Activated effector memory CD4-positive, alpha-beta T cell treated with Interleukin-2 at 50 U/mL for 16 hours (primary cell): Measurements from ENCODE around the gene KREMEN2.

Experiments
- DNase-seq: peaks from one replicate; pipeline ENCODE4 v3.0.0-alpha.2; 2020

Gene KREMEN2

DNA sequence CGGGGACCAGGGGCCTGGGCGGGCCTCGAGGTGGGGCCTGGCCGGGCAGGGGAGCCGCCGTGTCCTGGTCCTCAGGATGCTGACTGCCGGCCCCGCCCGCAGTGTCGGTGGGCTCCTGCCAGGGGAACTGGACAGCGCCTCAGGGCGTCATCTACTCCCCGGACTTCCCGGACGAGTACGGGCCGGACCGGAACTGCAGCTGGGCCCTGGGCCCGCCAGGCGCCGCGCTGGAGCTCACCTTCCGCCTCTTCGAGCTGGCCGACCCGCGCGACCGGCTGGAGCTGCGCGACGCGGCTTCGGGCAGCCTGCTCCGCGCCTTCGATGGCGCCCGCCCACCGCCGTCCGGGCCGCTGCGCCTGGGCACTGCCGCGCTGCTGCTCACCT is 2.7 kb downstream of the KREMEN2 start:
- DNase-seq: no peak

DNA sequence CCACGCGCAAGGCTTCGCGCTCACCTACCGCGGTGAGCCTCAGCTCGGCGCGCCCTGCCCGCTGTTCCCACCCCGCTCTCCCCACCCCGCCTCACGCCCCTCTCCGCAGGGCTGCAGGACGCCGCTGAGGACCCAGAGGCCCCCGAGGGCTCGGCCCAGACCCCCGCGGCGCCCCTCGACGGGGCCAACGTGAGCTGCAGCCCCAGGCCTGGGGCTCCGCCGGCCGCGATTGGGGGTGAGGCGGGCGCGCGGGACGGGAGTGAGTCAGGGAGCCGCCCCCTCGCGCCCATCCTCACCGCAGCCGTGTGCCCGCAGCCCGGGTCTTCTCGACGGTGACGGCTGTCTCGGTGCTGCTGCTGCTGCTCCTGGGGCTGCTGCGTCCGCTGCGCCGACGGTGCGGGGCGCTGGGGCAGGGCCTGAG is 3.1 kb downstream of the KREMEN2 start:
- DNase-seq: no peak

DNA sequence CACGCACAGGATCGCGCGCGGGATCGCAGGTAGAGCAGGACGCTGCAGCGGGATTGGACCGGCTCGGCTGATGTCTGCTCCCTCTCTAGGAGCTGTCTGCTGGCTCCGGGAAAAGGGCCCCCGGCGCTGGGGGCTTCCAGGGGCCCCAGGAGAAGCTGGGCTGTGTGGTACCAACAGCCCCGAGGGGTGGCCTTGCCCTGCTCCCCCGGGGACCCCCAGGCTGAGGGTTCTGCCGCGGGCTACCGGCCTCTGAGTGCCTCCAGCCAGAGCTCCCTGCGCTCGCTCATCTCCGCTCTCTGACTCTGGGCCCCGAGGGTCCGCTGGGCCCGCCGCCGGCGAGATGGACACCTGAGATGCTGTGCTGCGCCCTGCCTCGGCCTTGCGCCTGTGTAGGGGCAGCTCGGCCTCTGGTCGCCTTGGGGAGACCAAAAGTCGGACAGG is 3.7 kb downstream of the KREMEN2 start:
- DNase-seq: no peak

DNA sequence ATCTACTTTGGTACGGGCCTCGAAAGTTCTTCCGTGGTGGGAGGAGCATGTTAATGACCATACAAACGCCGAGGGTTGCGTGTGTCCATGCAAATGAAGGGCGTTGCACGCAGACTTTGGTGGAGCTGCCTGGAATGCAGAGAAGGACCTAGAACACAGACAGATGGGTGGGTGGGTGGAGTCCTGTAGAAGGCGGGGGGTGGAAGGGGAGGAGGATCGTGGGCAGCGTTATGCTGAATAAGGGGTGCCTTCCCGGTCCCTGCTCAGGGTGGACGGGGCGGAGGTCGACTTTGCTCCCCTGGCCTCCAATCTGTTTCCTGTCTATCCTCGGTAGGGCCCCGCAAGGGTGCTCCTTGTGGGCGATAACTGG is 4.3 kb downstream of the KREMEN2 start:
- DNase-seq: no peak

DNA sequence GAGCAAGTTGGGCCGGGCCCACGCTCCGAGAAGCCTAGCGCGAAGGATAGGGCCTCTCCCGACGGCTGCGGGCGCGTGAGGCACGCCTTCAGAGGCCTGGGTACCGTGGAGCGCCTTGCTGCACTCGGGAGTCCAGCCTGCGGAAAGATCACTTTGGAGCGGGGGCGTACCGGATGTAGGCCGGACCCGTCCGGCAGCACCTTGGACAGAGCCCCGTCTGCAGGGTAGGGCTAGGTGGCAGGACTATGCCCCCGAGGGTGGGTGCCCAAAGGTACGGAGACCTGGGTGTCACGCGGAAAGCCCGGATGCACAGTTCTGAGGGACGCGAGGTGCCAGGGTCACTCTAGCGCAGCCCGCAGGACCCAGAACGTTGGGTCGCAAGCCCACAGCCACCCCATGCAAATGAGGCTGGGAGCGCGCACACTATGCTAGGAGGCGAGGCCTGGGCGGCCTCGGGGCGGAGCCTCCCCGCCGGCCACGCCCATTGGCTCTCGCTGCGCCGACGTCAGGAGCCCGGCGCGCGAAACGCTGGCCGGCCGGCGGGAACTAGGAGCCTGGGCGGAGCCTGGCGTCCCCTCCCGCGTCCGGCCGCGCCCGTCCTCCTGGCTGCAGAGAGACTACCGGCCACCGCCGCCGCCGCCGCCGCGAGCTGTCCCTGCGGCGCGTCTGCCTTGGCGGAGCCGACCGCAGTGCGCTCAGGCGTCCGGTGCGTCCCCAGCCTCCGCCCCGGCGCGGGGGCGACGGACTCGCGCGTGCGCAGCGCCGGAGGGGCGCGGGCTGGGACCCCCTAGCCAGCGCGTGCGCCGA is 4.9 kb downstream of the KREMEN2 start, which contains the start of gene PAQR4:
PAQR4 (plus strand) TSS at position 611 of the 807 bp plus-strand sequence. CDS start 327 bp downstream, outside the sequence.
- peak; percentile 69 for DNase-seq

DNA sequence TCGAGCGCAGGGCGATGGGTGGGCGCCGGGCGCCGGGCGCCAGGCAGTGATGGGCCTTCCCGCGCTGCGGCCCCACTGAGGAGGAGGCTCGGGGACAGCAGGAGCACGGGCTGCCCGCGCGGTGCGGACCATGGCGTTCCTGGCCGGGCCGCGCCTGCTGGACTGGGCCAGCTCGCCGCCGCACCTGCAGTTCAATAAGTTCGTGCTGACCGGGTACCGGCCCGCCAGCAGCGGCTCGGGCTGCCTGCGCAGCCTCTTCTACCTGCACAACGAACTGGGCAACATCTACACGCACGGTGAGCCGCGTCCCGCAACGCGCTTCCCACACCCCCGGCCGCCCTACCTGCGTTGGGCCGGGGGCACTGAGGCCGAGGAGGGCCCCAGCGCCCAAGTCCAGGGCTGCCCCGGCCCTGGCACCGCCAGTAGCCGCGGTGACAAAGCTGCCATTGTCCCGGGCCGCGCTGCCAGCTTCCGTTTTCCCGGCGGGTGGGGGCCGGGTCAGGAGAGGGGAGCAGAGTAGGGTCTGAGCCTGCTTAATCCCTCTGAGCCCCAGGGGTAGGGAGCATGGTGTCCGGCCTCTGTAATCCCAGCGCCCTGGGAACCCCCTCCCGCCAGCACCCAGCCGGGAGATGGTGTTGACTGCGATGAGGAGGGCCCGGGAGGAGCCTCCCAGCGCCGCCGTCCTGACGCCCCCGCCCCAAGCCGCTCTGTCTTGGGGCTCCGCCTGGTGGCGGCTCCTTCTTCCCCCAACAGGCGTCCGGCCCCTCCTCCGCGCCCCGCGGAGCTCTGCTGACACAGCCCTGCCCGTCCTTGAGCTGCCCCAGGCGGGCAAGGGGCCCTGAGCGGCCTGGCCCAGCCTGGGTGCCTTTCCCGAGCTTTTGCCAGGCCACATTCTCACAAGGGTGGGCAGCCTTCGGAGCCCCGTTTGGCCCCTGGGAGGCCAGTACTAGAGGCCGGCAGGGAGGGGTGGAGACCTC is 5.8 kb downstream of the KREMEN2 start:
- DNase-seq: peak; percentile 46

DNA sequence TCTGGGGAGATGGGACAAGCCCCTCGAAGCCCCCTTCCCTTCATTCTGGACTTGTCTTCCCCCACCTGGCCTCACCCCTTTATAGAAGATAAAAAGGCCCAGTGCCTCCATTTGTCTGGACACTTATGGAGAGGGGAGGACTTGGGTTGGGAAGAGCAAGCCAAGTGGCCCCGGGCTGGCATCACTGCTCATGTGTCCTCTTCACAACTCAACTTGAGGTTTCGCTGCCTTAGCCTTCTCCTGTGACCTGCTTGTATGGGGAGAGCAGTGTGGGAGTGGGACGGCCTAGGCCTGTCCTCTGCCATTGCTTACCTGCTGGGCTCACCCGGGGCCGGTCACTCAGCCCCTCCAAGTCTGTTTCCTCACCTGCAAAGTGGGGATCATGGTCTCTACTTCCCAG is 6.5 kb downstream of the KREMEN2 start:
- no peak for DNase-seq

DNA sequence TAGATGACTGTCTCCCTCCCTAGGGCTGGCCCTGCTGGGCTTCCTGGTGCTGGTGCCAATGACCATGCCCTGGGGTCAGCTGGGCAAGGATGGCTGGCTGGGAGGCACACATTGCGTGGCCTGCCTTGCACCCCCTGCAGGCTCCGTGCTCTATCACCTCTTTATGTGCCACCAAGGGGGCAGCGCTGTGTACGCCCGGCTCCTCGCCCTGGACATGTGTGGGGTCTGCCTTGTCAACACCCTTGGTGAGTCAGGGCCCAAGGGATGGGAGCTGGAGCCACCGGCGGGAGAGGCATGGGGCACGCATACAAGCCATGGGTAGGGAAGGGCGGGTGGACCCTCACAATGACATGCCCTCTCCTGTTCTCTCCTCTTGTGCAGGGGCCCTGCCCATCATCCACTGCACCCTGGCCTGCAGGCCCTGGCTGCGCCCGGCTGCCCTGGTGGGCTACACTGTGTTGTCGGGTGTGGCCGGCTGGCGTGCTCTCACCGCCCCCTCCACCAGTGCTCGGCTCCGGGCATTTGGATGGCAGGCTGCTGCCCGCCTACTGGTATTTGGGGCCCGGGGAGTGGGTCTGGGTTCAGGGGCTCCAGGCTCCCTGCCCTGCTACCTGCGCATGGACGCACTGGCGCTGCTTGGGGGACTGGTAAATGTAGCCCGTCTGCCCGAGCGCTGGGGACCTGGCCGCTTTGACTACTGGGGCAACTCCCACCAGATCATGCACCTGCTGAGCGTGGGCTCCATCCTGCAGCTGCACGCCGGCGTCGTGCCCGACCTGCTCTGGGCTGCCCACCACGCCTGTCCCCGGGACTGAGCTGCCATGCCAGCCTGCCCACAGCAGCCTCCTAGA is 7.3 kb downstream of the KREMEN2 start:
- no peak for DNase-seq

DNA sequence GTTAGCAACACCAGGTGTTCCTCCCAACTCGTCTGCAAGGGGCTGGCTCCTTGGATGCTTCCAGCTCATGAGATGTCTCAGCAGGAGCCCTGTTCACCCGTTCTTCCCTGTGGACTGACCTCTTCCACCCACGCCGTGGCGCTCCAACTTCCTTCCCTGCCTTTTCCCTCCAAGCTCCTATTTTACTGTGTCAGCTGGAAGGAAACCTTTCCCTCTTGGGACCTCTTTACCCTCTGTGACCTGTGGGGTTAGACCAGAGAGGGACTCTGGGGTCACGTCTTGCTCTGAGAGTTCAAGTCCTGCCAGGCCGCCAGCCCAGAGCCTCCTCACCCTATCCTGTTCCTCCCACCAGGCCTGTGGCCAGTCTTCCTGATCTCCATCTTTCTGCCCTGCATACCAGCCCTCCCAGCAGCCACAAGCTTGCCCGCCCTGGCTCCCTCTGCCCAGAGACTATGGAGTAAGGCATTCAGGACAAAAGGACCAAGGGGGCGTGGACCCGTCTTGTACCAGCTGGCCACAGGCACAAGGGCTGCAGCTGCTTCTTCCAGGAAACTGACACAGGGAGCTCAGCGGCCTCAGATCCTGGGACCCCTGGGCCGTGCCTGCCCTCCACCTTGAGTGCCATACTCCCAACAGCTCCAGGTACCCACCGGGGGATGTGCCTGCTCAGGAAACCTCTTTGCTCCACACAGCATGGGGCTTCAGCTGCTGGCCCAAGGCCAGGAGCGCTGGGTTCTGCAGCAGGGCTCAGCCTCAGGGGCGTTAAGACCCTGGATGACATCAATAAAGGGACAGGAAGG is 8.1 kb downstream of the KREMEN2 start:
- no peak for DNase-seq

DNA sequence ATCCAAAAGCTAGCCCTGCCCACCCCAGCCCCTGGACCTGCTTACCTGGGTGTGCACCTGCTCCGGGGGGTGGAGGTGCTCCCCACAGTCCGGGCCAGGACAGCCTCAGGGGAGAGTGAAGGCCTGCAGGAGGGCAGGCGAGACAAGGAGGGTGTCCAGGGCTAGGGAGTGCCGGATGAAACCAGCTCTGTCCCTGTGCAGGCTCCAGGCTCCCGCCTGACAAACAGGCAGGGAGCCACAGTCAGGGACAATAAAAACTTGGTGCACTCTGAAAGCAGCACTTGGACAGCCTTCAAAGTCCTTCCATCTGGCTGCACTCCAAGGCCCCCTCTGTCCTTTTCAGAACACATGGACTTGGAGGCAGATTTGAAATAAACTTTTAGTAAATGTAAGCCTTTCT is 9.0 kb downstream of the KREMEN2 start:
- DNase-seq: no peak

DNA sequence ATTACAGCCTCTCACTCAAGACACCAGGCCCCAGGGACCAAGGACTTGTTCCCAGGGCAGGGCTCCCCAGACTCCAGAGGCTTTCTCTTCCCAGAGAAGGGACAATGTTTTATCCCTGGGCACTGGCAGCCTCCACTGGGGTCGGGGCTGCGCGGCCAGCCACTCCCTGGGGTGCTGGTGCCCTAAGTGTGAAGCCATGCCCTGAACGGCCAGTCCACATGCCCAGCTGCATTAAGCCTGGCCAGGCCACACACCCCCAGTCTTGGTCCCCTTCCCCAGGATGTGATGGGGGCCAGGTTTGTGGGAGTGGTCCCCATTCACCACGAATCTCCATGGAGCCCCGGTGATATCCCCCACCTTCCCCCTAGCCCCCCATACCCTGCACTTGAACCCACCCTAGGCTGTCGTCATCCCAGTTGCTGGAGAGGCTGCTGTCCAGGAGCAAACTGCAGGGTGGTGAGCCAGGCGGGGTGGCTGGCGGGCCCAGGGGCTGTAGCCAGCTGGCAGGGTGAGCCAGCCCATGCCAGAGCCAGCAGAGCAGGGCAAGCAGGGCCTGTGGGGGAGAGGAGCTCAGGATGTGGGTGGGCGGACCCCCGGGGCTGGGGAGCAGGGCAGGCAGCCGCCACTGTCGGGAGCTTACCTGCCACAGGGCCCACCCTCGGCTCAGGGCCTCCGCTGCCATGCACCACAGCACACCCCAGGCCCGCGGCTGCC is 9.7 kb downstream of the KREMEN2 start:
- DNase-seq: no peak

DNA sequence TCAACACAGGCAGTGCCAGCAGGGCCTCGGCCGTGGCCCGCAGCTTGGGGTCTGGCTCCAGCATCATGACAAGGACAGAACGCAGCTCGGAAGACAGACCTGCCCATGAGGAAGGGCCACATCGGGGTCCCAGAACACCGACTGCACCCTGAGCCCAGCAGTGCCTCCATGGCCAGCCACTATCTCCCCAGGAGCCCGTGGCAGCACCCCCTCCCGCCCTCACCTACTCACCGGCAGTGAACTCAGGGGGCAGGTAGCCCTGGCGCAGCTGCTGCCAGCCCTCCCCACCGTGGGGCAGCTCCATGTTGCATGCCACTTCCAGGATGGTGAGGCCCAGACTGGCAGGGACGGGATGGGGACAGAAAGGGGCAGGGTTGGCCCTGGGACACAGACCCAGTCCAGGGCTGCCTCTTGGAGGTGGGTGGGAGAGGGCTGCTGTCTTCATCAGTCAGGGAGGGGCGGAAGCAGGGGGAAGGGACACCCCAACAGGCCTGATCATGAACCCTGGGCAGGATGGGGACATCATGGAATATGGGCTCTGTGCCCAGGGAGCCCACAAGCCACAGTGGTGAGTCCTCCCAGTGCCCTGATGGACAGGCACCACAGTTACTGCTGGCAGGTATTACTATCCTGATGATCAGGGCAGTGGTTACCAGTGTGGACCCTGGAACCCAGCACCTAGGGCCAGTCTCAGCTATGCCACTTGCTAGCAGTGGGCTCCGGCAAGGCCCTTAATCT is 10.4 kb downstream of the KREMEN2 start:
- DNase-seq: no peak

DNA sequence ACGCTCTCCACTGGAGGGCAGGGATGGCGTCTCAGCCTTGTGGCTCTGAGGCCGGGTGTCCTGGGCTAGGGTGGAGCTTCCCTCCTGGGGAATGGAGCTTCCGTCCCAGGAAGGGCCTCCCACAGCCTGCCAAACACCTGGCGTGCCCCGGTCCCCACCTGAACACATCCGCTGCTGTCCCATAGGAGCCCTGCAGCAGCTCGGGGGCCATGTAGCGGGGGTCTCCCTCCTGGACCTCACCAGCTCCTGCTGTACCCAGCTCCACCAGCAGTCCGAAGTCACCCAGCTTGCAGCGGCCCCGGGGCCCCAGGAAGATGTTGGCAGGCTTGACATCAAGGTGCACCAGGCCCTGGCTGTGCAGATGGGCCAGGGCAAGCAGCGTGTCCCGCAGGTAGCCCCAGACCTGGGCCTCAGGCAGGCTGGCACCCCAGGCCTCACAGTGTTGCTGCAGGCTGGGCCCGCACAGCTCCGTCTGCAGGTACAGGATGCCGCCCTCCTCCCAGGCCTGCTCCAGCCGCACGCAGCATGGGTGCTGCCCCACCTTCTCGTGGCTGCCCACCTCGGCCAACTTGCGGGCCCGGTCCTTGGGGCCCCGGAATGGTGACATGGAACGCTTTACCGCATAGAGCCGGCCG is 11.2 kb downstream of the KREMEN2 start:
- no peak for DNase-seq

DNA sequence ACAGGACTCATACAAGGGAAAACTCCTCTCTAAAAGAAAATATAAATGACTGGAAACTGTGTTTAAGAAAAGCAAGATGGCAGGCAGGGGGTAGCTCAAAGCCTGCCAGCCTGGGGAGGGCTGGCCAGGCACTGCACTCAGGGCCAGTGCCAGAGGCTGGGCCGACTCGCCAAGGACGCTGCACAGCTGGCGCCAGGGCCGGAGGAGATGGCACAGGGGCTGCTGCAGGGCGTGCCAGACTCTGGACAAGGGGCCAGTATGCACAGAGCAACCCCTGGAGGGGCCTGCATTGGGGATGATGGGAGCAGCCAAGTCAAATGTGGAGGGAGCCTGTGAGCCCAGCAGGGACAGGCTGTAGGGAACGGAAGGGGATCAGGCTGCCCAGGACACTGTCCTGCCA is 12.1 kb downstream of the KREMEN2 start:
- DNase-seq: no peak

DNA sequence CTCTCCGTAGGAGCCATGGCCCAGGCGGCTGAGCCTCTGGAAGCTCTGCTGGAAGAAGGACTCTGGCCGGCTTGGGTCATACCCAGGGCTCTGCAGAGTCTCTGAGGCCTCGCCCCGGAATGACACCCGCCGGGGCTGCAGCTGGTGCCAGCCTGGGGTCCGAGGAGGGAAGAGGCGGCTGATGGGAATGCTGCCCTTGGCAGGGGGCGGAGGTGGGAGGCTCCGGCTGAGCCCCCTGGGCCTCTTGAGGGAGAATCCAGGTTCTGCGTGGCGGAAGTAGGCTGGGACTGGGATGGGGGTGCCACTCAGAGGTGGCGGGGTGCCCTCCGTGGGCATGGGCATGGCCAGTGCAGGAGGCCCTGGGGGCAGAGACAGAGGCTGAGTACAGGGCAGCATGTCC is 12.6 kb downstream of the KREMEN2 start:
- no peak for DNase-seq

DNA sequence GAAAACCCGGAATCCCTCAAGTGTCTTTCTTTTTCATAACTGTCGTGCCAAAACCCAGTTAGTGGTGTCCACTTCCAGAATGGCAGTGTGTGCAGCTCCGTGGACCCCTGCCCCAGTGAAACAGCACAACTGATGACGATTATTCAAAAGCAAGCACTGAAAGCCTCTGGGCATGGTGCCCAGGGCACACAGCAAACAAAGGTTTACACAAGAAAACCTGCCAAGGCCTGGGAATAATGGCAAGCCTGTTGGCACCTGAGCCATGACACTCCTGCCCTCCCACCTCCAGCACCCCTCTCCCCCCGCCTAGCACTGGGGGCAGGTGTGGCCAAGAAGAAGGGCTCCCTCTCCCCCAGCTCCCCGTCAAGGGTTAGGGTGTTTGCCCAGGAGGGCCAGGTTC is 13.4 kb downstream of the KREMEN2 start:
- no peak for DNase-seq

DNA sequence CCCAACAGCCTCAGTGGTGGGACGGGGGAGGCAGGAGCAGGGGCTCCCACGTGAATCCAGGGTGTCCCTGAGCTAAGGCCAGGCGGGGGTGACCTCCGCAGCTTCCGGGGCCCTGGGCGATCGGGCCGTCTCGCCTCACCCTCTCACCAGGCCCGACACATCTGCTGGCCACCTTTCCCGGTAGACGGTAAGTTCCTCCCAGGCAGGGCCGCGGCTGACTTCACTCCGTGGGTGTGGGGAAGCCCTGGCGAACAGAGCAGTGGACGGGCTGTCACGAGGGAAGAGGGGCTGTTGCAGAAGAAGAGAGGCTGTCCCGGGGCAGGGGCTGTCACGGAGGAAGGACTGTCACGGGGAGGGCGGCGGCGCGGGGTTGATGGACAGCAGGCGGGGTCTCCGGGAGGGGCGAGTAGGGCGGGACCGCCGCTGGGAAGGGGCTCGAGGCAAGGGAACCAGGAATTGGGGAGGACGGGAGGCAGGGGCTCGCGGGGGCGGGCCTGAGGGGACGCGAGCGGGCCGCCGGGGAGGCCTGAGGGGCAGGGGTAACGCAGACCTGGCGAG is 15.7 kb downstream of the KREMEN2 start:
- no peak for DNase-seq

DNA sequence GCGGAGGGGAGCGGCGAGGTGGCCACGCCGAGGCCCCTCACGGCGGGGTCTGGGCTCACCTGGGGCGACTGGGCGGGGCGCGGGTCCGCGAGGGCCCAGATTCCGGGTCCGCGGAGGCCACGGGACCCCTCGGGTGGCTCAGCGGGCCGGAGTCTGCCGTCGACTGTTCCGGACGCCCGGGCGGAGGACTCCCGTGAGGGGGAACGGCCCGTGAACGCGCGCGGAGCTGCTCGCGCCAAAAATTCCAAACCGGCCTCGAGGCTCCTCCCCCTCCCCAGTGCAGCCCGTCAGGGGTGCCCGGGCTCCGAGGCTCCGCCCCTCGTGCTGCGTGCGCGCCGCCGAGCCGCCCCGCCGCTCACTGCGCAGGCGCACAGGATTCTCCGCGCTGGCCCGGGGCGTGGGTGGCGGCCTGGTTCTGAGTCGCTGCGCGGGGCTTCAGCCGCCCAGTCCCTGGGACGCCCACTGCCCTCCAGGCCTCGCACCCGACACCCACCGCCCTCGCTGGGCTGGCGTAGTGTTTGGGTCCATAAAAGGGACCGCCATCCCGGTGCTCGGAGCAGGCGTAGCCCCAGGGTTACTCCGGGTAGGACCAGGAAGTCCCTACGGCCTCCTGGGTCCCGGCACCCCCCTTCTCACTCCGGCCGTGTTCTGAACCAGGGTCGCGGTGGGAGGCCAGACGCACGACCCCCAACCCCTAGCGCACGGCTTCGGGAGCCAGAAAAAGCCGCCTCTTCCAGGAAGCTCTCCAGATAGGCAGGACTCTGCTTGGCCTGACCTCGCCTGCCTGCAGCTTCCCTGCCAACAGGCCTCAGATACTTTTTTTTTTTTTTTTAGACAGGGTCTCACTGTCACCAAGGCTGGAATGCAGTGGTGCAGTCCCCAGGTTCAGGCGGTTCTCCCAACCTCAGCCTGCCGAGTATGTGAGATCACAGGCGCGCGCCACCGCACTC is 16.4 kb downstream of the KREMEN2 start, which contains the start of gene PKMYT1:
PKMYT1 (minus strand) TSS at position 220 of the 950 bp plus-strand sequence. CDS start 789 bp downstream, outside the sequence.
- DNase-seq: peak; percentile 93
